NCI-H187 treated with DMSO at 0.1 percent for 48 hours (cell line): Measurements from ENCODE around the gene MUSK.

Experiments used
- DNase-seq: peaks from one replicate; lab custom pipeline; 2025; lab: John Stamatoyannopoulos, UW

Gene MUSK

GRCh38 chr9:110668570-110669167, at the start of gene MUSK:
Gene MUSK (plus strand): TSS chr9:110668791. CDS start chr9:110668905, 114 bp downstream.
- DNase-seq: no peak

- no peak for DNase-seq
Observed at GRCh38 chr9:110619831-110620230, 48.8 kb upstream of the MUSK start.

- no peak for DNase-seq
Observed at GRCh38 chr9:110620726-110621125, 47.9 kb upstream of the MUSK start.

GRCh38 chr9:110622368-110622767, 46.2 kb upstream of the MUSK start:
- no peak for DNase-seq

GRCh38 chr9:110623462-110624025, 45.0 kb upstream of the MUSK start:
- no peak for DNase-seq

- no peak for DNase-seq
Observed at GRCh38 chr9:110626101-110626829, 42.3 kb upstream of the MUSK start.

- DNase-seq: no peak
Observed at GRCh38 chr9:110635589-110635988, 33.0 kb upstream of the MUSK start.

- no peak for DNase-seq
Observed at GRCh38 chr9:110638381-110638954, 30.1 kb upstream of the MUSK start.

- DNase-seq: peak; percentile 7
Observed at GRCh38 chr9:110640736-110641135, 27.9 kb upstream of the MUSK start.

GRCh38 chr9:110641293-110641692, 27.3 kb upstream of the MUSK start:
- DNase-seq: no peak

GRCh38 chr9:110648696-110649095, 19.9 kb upstream of the MUSK start:
- no peak for DNase-seq

- no peak for DNase-seq
Observed at GRCh38 chr9:110650261-110650660, 18.3 kb upstream of the MUSK start.

- DNase-seq: no peak
Observed at GRCh38 chr9:110650991-110651411, 17.6 kb upstream of the MUSK start.

- DNase-seq: no peak
Observed at GRCh38 chr9:110655754-110656641, 12.6 kb upstream of the MUSK start.

GRCh38 chr9:110659891-110660541, 8.6 kb upstream of the MUSK start:
- no peak for DNase-seq

- no peak for DNase-seq
Observed at GRCh38 chr9:110669433-110669832, 842 bp downstream of the MUSK start.

- DNase-seq: no peak
Observed at GRCh38 chr9:110671849-110672248, 3.3 kb downstream of the MUSK start.

GRCh38 chr9:110672873-110673510, 4.4 kb downstream of the MUSK start:
- no peak for DNase-seq

GRCh38 chr9:110687497-110687896, 18.9 kb downstream of the MUSK start:
- DNase-seq: no peak

- no peak for DNase-seq
Observed at GRCh38 chr9:110688329-110688728, 19.7 kb downstream of the MUSK start.

- no peak for DNase-seq
Observed at GRCh38 chr9:110691002-110691549, 22.5 kb downstream of the MUSK start.
